Dermis blood vessel endothelial cell (primary cell): ENCODE data around the gene PEX3. TPM values are rescaled to one million over a fixed set of nuclear protein-coding genes. Genes with fewer than 3 reads are reported as not detected.

Experiments
- DNase-seq: peaks from one replicate; pipeline ENCODE4 v3.0.0; 2010
- total RNA-seq: library from RNA; depleted of rRNA; stranded (reverse); fragments of >200 nt; gene quantifications from 2 replicates; pipeline ENCODE4 v1.2.3, GENCODE V29; 2014

PEX3 gene
- total RNA-seq, 1 donor from 2014 or later, result 15.1 TPM

- DNase-seq, result no peak
Observed at GRCh38 chr6:143539734-143540133, 89.1 kb downstream of the PEX3 start.

- no peak for DNase-seq
Observed at GRCh38 chr6:143540192-143540591, 89.6 kb downstream of the PEX3 start.

Other genes starting within 250 kb of the PEX3 start
- 3.1 and 3.8 TPM in 2 replicates for gene ADAT2, start 110 bp upstream of the PEX3 start, total RNA-seq
- gene FUCA2, start 60.9 kb downstream of the PEX3 start, total RNA-seq, result 30.3 and 52.8 TPM in 2 replicates
- 199 and 230 TPM in 2 replicates for gene PHACTR2, start 227.2 kb downstream of the PEX3 start, total RNA-seq